NCI-H1436 treated with DMSO at 0.1 percent for 48 hours (cell line): ENCODE data around the gene DNAJB9.
"Not testable (repeated sequence)": the region's sequence is repeated elsewhere in the genome, so short reads cannot be mapped to it uniquely, and the experiment has no call there.

ENCODE experiments used
- DNase-seq: peaks from one replicate; lab custom pipeline; 2025; lab: John Stamatoyannopoulos, UW

Gene DNAJB9

GRCh38 chr7:108569381-108570145 is at the start of gene DNAJB9, which contains the start of gene THAP5:
TSS of gene DNAJB9 (plus strand) at chr7:108569874. CDS start at chr7:108571727, 1,853 bp downstream.
TSS of gene THAP5 (minus strand) at chr7:108569706. CDS start at chr7:108569569, 137 bp downstream.
- DNase-seq, result peak; percentile 94

GRCh38 chr7:108522780-108523179 is 46.9 kb upstream of the DNAJB9 start:
- no peak for DNase-seq

- DNase-seq, result peak; percentile 44
Measured at GRCh38 chr7:108525327-108525984, 44.2 kb upstream of the DNAJB9 start.

- DNase-seq, result peak; percentile 94
Measured at GRCh38 chr7:108525985-108526767, 43.5 kb upstream of the DNAJB9 start, which contains the start of gene PNPLA8. TSS of gene PNPLA8 (minus strand) at chr7:108526135. CDS start at chr7:108515491, 10,644 bp downstream.

GRCh38 chr7:108526768-108527017 is 43.0 kb upstream of the DNAJB9 start:
- DNase-seq, result no peak

- DNase-seq, result peak; percentile 22
Measured at GRCh38 chr7:108528183-108528712, 41.4 kb upstream of the DNAJB9 start.

GRCh38 chr7:108529341-108529740 is 40.3 kb upstream of the DNAJB9 start:
- no peak for DNase-seq

- no peak for DNase-seq
Measured at GRCh38 chr7:108533712-108534111, 36.0 kb upstream of the DNAJB9 start.

- DNase-seq, result no peak
Measured at GRCh38 chr7:108535257-108535656, 34.4 kb upstream of the DNAJB9 start.

- no peak for DNase-seq
Measured at GRCh38 chr7:108535744-108536143, 33.9 kb upstream of the DNAJB9 start.

GRCh38 chr7:108537229-108537628 is 32.4 kb upstream of the DNAJB9 start:
- no peak for DNase-seq

- DNase-seq, result not testable (repeated sequence)
Measured at GRCh38 chr7:108538236-108538635, 31.4 kb upstream of the DNAJB9 start.

- DNase-seq, result not testable (repeated sequence)
Measured at GRCh38 chr7:108538685-108539084, 31.0 kb upstream of the DNAJB9 start.

GRCh38 chr7:108541478-108541877 is 28.2 kb upstream of the DNAJB9 start:
- no peak for DNase-seq

GRCh38 chr7:108548141-108548896 is 21.4 kb upstream of the DNAJB9 start:
- DNase-seq, result not testable (repeated sequence)

GRCh38 chr7:108556665-108557064 is 13.0 kb upstream of the DNAJB9 start:
- DNase-seq, result not testable (repeated sequence)

- no peak for DNase-seq
Measured at GRCh38 chr7:108557191-108557590, 12.5 kb upstream of the DNAJB9 start.

GRCh38 chr7:108557617-108558016 is 12.1 kb upstream of the DNAJB9 start:
- no peak for DNase-seq

- DNase-seq, result no peak
Measured at GRCh38 chr7:108559253-108559652, 10.4 kb upstream of the DNAJB9 start.

- DNase-seq, result no peak
Measured at GRCh38 chr7:108561047-108561619, 8.5 kb upstream of the DNAJB9 start.

- DNase-seq, result no peak
Measured at GRCh38 chr7:108565987-108566386, 3.7 kb upstream of the DNAJB9 start.
